HFF-Myc (cell line): ENCODE data around the gene HSPB8.

Experiments used
- DNase-seq: peaks from one replicate; pipeline ENCODE4 v3.0.0-alpha.2; 2011; ENCODE audit warnings: low read depth; ENCODE audit errors: extremely low read depth
- H3K4me3 ChIP-seq: replicated peaks from 2 replicates; pipeline ENCODE4 v1.5.1; 2011; ENCODE audit warnings: low read depth, mild to moderate bottlenecking, control low read depth, low read length
- CTCF ChIP-seq: IDR thresholded peaks from 2 replicates; pipeline ENCODE4 v1.5.1; 2012; ENCODE audit warnings: mild to moderate bottlenecking, low read depth, low read length, control low read depth; ENCODE audit errors: missing control alignments

Gene HSPB8

GRCh38 chr12:119222222-119222951, 43.7 kb downstream of the HSPB8 start:
- DNase-seq: no peak
- H3K4me3 ChIP-seq: no peak overlapping the region
- no peak for TF ChIP-seq CTCF

- TF ChIP-seq CTCF: no peak
- DNase-seq: no peak
- no peak overlapping the region for H3K4me3 ChIP-seq
Measured at GRCh38 chr12:119225454-119225853, 46.7 kb downstream of the HSPB8 start.

GRCh38 chr12:119227292-119227691, 48.6 kb downstream of the HSPB8 start:
- DNase-seq: no peak
- no peak for TF ChIP-seq CTCF
- H3K4me3 ChIP-seq: no peak overlapping the region

- no peak overlapping the region for H3K4me3 ChIP-seq
- TF ChIP-seq CTCF: no peak
Measured at GRCh38 chr12:119229205-119229604, 50.5 kb downstream of the HSPB8 start.

GRCh38 chr12:119229837-119230236, 51.1 kb downstream of the HSPB8 start:
- no peak overlapping the region for H3K4me3 ChIP-seq
- no peak for TF ChIP-seq CTCF
- DNase-seq: no peak

More at GRCh38 chr12:119229205-119229604, 50.5 kb downstream of the HSPB8 start:
- DNase-seq: no peak

GRCh38 chr12:119230807-119231206, 52.1 kb downstream of the HSPB8 start:
- TF ChIP-seq CTCF: no peak
- no peak for DNase-seq

GRCh38 chr12:119231774-119232173, 53.0 kb downstream of the HSPB8 start:
- DNase-seq: no peak
- H3K4me3 ChIP-seq: no peak overlapping the region
- no peak for TF ChIP-seq CTCF

More at GRCh38 chr12:119230807-119231206, 52.1 kb downstream of the HSPB8 start:
- H3K4me3 ChIP-seq: no peak overlapping the region
